HL-60 (cell line): ENCODE data around the gene DRC7.

Source experiments
- DNase-seq, 2 experiments: peaks; one replicate each; pipeline ENCODE4 v3.0.0-alpha.2; 2010 to 2020; ENCODE audit warnings: low read depth in 1 of 2, low spot score in 1 of 2
- H3K27ac ChIP-seq: fragments of 250-450 bp; sonication (Bioruptor Pico); replicated peaks from 2 replicates; pipeline ENCODE4 v1.5.1; 2020; ENCODE audit warnings: mild to moderate bottlenecking, moderate library complexity
- H3K27me3 ChIP-seq: fragments of 250-450 bp; sonication (Bioruptor Pico); 2 replicates; pipeline ENCODE4 v1.5.1; 2021; ENCODE audit warnings: mild to moderate bottlenecking, moderate library complexity; ENCODE audit not compliant: insufficient read depth, poor library complexity, severe bottlenecking
- H3K4me3 ChIP-seq: replicated peaks from 2 replicates; pipeline ENCODE4 v1.5.1; 2011; ENCODE audit warnings: mild to moderate bottlenecking, control low read depth, low read length; ENCODE audit not compliant: insufficient read depth
- GABPA ChIP-seq: IDR thresholded peaks from 2 replicates; pipeline ENCODE4 v1.6.1; 2012; ENCODE audit warnings: low read depth
- POLR2AphosphoS5 ChIP-seq: IDR thresholded peaks from 2 replicates; pipeline ENCODE4 v1.6.1; 2012; ENCODE audit warnings: low read depth
- SPI1 ChIP-seq: IDR thresholded peaks from 2 replicates; pipeline ENCODE4 v1.6.1; 2012; ENCODE audit warnings: low read depth, mild to moderate bottlenecking, borderline replicate concordance
- TF ChIP-seq, protein P1 (sequence below): IDR thresholded peaks from one replicate; pipeline ENCODE4 v1.5.1; 2011; ENCODE audit warnings: low read length, control low read depth, inconsistent platforms; ENCODE audit not compliant: insufficient read depth
- TF ChIP-seq, protein P2 (sequence below): IDR thresholded peaks from 2 replicates; pipeline ENCODE4 v1.6.1; 2012; ENCODE audit warnings: low read depth; ENCODE audit not compliant: insufficient replicate concordance

The DRC7 gene

DNA sequence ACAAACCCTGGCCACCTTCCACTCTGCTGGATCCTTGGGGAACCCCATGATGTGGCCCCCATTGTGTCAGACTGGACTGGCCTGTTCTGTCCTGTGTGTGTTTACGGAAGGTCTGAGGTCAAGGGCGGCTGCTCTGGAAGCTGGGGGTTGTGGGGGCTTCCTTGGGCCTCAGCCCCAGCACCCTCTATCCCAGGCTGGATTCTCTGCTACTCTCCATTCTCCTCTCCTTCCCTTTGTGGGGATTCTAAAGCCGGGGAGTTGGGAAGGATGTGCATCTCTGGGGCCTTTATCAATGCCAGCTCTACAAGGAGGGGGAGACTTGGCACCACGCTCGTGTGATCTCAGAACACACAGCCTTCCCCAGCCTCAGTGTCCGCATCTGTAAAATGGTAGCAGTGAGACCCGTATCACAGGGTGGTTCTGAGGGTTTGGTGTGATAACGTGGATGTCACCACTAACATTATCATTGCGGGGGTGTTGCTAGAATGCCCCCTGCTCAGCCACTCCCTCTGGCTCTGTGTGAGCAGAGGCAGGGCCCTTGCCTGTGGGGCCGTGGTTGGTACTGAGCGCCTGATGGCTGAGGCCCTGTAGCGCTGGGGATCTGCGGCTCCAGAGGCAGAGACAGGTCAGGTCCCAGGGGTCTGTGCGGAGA lies 48.1 kb upstream of the DRC7 start:
- DNase-seq: no peak
- no peak for TF ChIP-seq SPI1
- TF ChIP-seq GABPA: no peak
- TF ChIP-seq, protein P1, sequence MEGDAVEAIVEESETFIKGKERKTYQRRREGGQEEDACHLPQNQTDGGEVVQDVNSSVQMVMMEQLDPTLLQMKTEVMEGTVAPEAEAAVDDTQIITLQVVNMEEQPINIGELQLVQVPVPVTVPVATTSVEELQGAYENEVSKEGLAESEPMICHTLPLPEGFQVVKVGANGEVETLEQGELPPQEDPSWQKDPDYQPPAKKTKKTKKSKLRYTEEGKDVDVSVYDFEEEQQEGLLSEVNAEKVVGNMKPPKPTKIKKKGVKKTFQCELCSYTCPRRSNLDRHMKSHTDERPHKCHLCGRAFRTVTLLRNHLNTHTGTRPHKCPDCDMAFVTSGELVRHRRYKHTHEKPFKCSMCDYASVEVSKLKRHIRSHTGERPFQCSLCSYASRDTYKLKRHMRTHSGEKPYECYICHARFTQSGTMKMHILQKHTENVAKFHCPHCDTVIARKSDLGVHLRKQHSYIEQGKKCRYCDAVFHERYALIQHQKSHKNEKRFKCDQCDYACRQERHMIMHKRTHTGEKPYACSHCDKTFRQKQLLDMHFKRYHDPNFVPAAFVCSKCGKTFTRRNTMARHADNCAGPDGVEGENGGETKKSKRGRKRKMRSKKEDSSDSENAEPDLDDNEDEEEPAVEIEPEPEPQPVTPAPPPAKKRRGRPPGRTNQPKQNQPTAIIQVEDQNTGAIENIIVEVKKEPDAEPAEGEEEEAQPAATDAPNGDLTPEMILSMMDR: no peak
- no peak for TF ChIP-seq POLR2AphosphoS5
- TF ChIP-seq, protein P2, sequence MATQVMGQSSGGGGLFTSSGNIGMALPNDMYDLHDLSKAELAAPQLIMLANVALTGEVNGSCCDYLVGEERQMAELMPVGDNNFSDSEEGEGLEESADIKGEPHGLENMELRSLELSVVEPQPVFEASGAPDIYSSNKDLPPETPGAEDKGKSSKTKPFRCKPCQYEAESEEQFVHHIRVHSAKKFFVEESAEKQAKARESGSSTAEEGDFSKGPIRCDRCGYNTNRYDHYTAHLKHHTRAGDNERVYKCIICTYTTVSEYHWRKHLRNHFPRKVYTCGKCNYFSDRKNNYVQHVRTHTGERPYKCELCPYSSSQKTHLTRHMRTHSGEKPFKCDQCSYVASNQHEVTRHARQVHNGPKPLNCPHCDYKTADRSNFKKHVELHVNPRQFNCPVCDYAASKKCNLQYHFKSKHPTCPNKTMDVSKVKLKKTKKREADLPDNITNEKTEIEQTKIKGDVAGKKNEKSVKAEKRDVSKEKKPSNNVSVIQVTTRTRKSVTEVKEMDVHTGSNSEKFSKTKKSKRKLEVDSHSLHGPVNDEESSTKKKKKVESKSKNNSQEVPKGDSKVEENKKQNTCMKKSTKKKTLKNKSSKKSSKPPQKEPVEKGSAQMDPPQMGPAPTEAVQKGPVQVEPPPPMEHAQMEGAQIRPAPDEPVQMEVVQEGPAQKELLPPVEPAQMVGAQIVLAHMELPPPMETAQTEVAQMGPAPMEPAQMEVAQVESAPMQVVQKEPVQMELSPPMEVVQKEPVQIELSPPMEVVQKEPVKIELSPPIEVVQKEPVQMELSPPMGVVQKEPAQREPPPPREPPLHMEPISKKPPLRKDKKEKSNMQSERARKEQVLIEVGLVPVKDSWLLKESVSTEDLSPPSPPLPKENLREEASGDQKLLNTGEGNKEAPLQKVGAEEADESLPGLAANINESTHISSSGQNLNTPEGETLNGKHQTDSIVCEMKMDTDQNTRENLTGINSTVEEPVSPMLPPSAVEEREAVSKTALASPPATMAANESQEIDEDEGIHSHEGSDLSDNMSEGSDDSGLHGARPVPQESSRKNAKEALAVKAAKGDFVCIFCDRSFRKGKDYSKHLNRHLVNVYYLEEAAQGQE: no peak
- no peak overlapping the region for H3K27ac ChIP-seq
- no peaks in the 10 kb centered on the region for H3K27me3 ChIP-seq
- H3K4me3 ChIP-seq: no peak overlapping the region

- Histone ChIP-seq H3K27ac (no peak overlapping the region), H3K4me3 (no peak overlapping the region), H3K27me3 (no peaks in the 10 kb centered on the region)
- no peak for TF ChIP-seq SPI1
- no peak for TF ChIP-seq POLR2AphosphoS5
- TF ChIP-seq, protein P2: no peak
- TF ChIP-seq GABPA: no peak
- TF ChIP-seq, protein P1: no peak
- DNase-seq: no peak
Observed at GRCh38 chr16:57647136-57647875, 47.3 kb upstream of the DRC7 start.

DNA sequence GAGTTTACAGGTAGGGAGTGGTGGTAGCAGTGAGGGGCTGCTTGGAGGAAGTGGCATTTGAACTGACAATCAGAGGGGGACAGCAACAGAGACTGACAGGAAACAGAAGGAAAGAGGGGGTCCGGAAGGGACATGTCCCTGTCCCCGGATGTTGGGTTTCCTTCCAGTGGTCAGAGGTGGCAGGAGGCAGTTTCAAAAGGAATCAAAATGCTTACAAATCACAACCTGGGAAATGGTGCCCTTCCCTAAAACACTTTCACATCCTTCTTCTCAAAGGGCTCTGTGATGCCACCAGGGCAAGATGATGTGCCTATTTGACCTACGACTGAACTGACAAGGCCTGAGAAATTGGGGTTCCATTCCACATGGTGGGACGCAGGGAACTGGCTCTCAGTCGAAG lies 46.5 kb upstream of the DRC7 start:
- no peaks in the 10 kb centered on the region for H3K27me3 ChIP-seq
- peak in 1 of 2 experiments; percentile 25 for DNase-seq
- no peak for TF ChIP-seq SPI1
- no peak for TF ChIP-seq GABPA
- TF ChIP-seq, protein P2: no peak
- no peak for TF ChIP-seq POLR2AphosphoS5
- TF ChIP-seq, protein P1: no peak
- H3K27ac ChIP-seq: no peak overlapping the region
- no peak overlapping the region for H3K4me3 ChIP-seq
